HK-2 (cell line): ENCODE data around the gene DGKQ.

Source experiments
- DNase-seq: peaks from one replicate; pipeline ENCODE4 v3.0.0-alpha.2; 2018; ENCODE audit not compliant: unreplicated experiment

Gene DGKQ, protein sequence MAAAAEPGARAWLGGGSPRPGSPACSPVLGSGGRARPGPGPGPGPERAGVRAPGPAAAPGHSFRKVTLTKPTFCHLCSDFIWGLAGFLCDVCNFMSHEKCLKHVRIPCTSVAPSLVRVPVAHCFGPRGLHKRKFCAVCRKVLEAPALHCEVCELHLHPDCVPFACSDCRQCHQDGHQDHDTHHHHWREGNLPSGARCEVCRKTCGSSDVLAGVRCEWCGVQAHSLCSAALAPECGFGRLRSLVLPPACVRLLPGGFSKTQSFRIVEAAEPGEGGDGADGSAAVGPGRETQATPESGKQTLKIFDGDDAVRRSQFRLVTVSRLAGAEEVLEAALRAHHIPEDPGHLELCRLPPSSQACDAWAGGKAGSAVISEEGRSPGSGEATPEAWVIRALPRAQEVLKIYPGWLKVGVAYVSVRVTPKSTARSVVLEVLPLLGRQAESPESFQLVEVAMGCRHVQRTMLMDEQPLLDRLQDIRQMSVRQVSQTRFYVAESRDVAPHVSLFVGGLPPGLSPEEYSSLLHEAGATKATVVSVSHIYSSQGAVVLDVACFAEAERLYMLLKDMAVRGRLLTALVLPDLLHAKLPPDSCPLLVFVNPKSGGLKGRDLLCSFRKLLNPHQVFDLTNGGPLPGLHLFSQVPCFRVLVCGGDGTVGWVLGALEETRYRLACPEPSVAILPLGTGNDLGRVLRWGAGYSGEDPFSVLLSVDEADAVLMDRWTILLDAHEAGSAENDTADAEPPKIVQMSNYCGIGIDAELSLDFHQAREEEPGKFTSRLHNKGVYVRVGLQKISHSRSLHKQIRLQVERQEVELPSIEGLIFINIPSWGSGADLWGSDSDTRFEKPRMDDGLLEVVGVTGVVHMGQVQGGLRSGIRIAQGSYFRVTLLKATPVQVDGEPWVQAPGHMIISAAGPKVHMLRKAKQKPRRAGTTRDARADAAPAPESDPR

DNA sequence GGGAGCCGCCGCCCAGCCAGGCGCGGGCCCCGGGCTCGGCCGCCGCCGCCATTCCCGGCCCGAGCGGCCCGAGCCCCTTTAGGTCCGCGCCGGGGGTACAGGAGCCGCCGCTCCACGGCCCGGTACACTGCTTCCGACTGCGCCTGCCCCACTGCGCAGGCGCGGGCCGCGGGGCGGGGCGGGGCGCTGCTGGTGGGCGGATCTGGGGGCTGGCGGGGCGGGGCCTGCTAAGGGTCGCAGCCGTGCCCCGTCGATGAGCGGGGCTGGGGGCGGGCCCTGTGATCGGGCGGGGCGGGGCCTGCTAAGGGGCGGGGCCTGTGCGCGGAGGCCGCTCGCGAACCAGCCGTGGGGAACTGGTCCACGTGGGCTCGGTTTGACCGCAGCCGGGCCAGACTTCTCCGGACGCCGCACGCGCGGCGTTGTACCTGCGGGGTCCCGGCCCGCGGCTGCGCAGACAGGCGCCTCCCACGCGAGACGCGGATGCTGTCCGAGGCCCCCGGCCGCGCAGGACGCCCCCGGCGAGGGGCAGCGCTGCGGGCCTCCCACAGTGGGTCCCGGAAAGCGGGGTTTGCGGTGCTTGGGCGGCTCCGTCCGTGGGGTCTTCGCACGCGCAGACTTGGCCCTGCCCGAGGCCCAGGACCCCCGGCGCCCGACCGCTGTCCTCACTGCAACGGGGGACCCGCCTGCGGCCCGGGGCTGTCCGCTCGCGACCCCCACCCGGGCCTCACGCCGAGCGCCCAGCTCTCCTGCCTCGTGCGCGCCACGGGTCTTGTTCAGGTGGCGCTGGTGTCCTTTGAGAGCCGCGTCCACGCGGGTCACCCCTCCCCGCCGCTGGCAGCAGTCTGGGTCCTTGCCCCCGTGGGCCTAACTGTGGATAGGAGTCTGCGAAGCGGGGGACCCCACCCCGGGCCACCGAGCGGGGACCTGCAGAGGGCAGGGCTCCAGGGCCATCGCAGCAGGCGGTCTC lies at the start of gene DGKQ:
Gene DGKQ (minus strand): TSS at position 139 of the 967 bp plus-strand sequence. CDS start 87 bp downstream, at position 52.
- DNase-seq = peak; percentile 91

DNA sequence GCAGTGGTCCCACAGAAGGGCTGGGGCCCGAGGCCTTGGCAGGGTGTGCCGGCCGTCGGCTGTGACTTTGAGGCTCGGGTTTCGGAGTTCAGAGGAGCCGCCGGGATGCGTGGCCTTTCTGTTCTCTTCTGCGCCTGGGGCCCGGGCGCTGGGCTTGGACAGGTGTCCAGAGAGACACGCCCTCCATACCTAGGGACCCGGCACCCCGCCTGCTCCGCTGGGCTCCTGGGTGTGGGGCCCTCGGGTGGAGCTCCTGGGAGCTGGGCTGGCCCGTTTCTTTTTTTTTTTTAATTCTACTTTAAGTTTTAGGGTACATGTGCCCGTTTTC lies 49.3 kb upstream of the DGKQ start:
- no peak for DNase-seq

DNA sequence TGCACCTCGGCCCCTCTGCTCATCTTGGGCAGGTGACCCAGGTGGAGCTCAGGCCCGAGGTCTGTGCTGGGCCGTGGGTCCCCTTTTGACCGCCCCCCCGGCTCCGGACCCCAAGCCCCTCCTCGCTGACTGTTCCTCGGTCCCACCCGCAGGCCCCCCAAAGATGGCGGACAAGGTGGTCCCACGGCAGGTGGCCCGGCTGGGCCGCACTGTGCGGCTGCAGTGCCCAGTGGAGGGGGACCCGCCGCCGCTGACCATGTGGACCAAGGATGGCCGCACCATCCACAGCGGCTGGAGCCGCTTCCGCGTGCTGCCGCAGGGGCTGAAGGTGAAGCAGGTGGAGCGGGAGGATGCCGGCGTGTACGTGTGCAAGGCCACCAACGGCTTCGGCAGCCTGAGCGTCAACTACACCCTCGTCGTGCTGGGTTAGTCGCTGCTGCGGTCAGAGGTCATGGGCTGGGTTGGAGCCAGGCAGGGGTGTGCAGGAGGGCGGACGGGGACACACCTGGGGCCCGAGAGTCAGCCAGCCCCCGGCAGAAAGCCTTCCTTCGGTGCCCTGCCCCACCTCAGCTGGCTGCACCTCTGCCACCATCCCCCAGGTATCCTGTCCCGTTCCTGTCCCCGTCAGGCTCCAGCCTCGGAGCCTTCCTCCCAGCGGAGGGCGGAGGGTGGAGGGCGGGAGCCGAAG lies 48.8 kb upstream of the DGKQ start:
- DNase-seq = no peak

DNA sequence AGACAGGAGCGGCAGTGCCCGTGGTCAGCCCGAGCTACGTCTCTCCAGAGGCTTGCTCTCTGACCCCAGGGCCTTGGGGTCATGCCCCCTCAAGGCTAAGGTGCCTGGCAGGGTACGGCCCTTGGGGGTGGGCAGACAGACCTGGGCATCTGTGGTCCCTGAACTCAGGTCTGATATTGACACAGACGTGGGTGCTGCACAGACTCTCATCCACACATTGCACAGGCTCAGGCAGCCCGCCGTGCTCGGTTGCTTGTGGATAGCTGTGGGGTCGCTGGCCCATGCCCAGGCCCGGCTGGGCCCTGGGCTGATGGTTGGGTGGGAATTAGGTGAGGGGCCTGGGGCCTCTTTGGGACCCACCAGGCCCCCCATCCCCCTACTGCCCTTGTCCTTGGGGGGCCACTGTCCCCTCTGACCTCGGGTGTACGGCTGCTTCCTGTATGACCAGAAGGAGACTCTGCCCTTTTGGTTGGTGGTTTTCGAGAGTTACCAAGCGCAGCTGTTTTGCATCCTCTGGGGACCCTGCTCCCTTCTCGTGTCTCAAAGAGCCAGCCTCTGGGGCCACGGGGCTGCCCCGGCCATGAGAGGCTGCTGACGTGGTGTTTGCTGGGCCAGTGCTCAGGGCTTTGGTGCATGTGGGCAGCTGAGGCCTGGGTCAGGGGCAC lies 48.1 kb upstream of the DGKQ start:
- no peak for DNase-seq

DNA sequence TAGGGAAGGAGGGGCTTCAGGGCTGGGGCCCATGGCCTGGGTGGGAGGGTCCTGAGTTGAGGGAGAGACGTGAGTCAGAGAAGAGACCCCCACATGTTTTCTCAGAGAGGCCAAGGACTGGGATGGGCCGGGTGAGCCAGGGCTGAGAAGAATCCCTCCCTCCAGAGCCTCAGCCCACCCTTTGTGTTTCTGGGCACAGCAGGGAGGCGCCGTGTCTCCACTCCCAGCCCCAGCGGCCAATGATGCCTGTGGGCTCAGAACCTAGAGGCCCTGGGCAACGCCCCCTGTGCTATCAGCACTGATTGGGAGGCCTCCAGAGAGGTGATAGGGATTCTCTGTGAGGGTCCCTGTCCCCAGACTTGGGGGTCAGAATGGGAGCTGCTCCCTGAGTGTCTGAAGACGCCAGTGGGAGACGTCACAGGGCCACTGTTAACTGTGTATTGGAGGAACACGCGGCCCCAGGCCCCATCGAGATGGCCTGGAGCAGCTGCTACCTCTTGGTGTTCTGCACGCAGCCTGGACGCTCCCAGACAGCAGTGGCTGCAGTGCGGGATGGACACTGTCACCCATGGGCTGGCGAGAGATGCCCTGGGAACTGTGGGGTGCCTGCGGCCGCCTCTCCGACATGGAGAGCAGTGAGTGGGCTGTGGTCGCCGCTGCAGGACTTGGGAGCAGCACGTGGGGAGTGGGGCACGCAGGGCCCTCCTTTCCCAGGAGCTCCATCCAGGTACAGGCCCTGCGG lies 46.5 kb upstream of the DGKQ start:
- no peak for DNase-seq

DNA sequence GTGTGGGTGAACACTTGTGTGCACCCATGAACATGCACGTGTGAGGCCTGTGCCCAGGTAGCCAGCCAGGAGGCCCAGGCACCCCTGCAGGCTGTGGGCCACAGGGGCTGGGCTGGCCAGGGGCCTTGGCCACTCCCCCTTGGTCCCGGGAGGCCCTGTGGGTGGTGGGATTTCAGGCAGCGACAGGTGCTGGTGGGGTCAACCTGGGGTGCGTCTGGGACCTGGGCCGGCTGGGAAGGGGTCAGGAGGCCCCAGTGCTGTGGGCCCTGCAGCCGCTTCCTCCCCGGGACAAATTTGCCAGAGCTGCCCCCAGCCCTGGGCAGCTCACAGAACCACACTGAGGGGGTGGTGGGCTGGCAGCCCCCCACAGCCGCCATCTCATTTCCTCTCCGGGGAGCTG lies 46.0 kb upstream of the DGKQ start:
- DNase-seq = no peak

DNA sequence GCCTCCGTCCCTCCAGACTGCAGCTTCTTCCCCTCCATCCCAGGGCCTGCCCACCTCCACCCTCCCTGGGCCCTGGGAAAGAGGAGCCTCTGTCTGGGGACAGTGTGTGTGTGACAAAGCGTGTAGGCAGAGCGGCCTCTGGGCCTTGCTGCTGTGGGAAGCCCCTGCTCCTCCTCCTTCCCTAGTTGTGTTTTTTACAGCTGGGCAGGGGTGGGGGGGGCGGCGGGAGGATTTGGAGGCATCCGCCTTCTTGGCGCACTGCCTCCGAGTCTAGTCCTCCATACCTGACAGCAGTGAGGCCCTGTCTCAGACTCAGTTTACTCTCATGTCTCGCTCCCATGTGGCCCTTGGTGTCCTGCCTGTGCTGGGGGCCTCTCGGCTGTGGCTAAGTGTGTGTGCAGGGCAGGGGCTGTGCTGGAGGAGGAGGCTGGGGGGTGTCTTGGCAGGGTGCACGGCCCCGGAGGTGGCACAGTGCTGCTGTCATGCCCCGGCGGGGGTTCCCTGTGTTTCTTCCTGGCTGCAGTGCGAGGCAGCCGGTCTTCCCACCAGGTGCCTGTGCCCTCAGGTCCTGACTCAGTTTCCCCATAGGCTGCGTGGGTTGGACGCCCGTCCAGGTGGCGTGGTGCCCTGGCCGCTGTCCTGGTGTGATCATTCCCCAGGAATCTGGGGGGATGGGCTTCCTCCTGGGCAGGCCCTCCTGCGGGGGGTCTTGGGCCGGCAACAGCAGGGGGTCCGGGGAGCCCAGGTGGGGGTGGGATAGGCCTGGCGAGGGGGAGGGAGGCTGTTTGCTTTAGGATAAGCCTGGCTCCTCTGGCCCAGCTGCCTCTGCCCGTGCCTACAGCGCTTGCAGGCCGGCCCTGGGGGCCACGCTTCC lies 45.0 kb upstream of the DGKQ start:
- DNase-seq = no peak

DNA sequence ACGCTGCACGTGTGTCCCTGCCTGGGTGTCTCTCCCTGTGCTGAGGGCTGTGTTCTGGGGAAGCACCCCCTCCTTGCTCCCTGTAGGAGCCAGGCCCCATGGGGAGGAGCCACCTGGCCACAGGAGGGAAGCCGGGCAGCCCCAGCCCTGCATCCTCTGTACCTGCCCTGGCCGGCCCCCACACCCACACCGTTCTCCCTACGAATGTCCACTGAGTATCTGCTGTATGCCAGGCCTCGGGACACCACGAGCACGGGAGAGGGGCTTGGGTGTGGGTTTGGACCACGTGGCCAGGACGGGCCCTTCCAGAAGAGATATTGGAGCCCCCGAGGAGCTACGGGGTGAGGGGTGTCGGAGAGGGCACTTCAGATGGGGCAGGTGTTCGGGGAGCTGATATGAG lies 44.3 kb upstream of the DGKQ start:
- DNase-seq = no peak

DNA sequence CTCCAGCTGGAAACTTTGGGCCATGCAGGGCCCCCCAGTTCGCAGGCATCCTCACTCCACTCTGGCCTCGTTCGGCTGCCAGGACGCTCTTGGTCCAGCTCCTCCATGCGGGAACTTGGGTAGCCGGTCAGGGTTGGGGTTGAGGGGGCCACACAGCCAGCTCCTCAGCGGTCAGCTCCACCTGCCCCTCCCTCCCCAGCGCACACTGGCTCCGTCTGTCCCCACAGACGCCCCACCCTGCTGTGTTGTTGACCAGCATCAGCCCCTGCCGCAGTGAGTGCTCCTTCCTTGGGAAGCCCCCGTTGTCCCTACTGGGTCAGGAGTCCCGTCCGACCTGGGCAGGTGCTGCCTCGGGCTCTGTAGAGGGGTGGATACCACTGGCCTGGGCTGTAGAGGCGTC lies 43.8 kb upstream of the DGKQ start:
- no peak for DNase-seq

DNA sequence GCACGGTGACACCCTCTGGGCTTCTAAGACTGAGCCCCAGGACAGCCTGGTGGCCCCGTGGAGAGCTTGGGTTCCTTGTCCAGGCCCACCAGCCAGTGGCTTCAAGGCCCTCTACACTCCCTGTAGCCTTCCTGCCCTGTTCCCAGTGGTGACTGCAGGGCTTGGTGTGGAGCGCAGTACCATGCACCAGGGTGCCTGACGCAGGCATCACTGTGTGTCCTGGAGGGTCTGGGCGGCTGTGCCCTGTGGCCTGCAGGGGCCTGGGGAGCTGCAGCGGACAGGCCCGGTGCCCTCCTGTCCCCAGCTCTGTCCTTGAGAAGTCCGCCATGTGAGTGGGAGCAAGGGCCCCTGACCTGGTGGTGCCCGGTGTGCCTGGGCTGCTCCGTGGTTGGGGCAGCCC lies 42.4 kb upstream of the DGKQ start:
- no peak for DNase-seq

DNA sequence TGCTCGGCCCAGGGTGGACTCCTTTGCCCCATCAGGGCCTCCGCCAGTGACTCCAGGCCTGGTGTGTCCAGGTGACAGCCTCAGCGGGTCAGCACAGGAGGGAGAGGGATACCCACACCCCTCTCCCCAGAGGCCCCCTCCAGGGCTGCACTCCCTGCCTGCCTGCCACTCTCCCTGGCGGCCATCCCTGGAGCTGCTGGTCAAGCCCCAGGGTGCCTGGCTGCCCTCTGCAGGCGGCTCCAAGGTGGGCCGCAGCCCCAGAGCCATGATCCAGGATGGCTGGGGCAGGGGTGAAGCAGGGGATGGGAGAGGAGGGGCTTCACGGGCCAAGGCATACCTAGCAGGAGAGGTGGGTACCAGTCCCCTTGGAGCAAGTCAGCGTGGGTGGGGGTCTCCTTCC lies 41.8 kb upstream of the DGKQ start:
- no peak for DNase-seq

DNA sequence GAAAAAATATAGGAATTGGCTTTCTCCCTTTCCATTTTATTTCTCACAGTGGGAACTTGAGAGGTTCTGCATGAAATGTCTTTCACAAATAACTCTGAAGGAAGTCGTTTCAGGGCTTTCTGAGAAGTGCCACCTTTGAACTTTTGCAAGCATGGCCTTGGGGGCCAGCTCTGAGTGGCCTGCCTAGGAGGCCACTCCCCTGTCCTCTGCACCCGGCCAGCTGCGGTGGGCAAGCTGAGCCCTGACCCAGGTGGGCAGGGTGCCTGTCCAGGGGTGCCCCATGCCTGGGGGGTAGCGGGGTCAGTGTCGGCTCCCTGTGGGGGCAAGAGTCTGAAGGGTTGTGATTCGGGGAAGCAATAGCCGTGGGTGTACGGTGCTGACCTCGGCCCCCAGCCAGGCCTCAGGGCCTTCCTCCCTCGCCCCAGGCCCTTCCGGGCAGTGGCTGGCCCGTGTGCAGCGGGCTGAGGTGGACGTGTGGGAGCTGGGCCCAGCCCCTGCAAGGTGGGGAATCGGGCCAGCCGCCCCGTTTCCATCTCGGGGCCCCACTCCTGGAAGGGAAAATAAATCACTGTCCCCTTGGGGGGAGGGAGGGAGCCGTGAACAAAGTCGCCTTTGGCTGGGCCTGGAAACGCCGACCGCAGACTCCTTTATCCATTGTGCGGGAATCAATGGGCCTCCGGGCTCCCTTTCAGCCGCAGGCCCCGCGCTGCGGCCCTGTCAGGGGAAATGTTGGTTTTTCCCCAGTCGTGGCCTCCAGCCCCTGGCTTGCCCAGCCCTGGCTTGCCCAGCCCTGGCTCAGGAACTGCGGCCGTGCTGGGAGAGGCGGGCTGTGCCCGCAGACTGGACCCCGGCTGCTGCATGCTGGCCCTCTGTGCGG lies 41.2 kb upstream of the DGKQ start:
- no peak for DNase-seq

DNA sequence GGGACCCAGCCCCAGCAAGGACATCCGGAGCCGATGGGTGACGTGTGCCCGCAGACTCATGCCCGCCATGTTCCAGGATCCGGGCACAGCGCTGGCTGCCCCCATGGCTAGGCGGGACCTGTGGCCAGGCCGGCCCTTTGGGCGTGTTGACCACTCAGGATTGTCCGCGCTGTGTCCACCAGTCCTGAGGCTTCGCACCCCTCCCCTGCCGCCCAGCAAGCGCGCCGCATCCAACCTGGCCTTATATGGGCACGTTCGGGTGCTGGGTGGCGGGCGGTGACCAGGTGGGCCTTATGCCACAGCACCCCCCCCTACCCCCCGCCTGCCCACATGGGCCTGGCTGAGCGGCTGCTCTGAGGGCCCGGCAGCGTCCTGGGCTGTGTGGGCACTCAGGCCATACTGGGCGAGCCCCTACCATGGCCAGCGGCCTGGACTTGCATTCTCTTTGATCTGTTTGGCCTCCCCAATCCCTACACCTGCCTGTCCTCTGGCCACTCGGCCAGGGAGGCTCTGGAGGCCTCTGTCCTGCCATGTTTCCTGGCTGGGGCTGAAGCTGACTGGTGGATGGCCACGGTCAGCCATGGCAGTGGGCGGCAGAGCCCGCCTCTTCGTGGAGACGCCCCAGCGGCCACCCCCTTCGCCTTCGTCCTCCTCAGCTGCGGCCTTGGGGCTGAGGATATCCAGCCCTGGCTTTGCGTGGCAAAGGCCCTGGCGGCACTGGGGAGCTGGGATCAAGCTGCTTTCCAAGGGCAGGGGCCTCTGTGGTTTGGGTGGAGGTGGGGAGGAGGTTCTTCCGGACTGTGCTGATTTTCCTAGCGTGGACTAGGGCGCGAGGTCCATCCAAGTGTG lies 40.1 kb upstream of the DGKQ start:
- no peak for DNase-seq

DNA sequence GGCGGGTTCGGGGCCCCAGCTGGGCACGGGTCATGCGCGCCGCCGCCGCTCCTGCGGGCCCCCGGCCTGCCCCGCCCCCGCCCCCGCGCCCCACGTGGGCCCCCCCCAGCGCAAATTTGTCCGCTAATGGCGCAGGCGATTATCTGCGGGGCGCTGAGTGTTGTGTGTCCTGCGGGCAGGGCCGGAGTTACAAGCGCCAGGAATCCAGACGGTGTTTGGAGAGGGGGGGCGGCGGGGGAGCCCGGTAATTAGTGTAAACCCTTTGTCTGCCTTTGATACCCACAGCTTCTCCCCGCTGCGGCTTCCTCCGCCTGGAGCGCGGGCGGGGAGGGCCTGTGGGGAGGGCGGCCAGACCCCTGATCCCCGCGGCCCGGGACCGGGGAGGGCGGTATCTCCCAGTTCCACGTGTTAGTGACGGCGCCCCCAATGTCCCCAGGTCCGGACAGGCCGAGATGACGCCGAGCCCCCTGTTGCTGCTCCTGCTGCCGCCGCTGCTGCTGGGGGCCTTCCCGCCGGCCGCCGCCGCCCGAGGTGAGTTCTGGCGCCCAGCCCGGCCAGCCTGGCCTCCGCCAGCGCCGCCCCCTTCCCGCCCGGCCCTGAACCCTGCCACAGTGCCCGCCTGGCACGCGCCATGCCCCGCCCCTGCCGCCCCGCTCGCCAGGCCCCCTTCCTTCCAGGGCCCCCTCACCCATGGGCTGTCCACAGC lies 38.8 kb upstream of the DGKQ start:
- DNase-seq = peak; percentile 74

DNA sequence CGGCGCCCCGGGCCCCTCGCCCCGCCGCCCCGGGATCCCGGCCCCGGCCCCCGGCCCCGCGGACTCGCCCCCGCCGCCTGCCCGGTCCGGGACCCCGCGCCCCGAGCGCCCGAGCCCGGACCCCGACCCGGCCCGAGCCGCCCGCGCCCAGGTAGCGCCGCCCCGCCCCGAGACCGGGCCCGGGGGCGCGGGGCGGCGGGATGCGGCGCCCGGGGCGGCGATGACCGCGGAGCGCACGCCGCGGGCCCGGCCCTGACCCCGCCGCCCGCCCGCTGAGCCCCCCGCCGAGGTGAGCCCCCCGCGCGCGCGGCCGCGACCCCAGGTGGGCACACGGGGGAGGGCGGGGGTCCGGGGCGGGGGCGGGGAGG lies 38.3 kb upstream of the DGKQ start:
- DNase-seq = no peak

DNA sequence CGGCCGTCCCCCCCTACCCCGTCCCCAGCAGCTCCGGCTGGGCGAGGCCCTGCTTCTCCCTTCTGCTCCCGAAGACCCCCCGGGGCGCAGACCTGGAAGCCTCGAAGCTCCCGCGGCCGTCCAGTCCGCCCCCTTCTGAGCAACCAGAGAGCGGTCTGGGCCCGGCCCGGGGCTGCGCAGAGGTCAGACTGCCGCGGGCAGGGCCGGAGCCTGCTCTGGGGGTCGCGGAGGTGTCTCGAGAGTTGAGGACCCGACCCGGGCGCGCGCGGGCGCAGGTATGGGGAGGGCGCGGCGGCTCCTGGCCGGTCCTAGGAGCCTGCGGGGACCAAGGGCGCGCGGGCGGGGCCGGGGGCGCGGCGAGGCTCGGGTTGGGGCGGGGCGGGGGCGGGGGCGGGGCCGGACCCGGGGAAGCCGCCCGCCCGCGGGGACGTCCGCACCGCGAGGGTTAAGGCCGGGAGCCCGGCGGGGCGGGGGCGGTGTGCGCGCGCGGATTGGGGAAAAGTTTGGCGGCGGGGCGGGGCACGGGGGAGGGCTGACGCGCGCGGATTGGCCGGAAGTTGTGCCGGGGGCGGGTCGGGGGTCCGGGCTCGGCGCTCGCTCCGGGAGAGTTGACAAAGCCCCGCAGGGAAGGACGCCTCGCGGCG lies 37.8 kb upstream of the DGKQ start, which contains the start of gene FGFRL1:
Gene FGFRL1 (plus strand): TSS at position 605 of the 644 bp plus-strand sequence. CDS start 860 bp downstream, outside the sequence.
- peak; percentile 96 for DNase-seq
